ENCODE results near the gene BCL11B.

Gene BCL11B

GRCh38 chr14:99255621-99256482 is 16.1 kb downstream of the BCL11B start:
- in situ Hi-C loops (cut with HindIII; ENCODE audit: low sequenced_read_pairs): no loop called here
- TF ChIP-seq, protein P1, sequence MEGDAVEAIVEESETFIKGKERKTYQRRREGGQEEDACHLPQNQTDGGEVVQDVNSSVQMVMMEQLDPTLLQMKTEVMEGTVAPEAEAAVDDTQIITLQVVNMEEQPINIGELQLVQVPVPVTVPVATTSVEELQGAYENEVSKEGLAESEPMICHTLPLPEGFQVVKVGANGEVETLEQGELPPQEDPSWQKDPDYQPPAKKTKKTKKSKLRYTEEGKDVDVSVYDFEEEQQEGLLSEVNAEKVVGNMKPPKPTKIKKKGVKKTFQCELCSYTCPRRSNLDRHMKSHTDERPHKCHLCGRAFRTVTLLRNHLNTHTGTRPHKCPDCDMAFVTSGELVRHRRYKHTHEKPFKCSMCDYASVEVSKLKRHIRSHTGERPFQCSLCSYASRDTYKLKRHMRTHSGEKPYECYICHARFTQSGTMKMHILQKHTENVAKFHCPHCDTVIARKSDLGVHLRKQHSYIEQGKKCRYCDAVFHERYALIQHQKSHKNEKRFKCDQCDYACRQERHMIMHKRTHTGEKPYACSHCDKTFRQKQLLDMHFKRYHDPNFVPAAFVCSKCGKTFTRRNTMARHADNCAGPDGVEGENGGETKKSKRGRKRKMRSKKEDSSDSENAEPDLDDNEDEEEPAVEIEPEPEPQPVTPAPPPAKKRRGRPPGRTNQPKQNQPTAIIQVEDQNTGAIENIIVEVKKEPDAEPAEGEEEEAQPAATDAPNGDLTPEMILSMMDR (IDR thresholded peaks at IDR 0.05; ENCODE audit: low read depth, low read length): no peak
- no peak overlapping the region for H3K4me3 ChIP-seq (ENCODE audit: low read depth, low read length)
- no peak for DNase-seq (ENCODE audit: low read depth, low spot score)

DNA sequence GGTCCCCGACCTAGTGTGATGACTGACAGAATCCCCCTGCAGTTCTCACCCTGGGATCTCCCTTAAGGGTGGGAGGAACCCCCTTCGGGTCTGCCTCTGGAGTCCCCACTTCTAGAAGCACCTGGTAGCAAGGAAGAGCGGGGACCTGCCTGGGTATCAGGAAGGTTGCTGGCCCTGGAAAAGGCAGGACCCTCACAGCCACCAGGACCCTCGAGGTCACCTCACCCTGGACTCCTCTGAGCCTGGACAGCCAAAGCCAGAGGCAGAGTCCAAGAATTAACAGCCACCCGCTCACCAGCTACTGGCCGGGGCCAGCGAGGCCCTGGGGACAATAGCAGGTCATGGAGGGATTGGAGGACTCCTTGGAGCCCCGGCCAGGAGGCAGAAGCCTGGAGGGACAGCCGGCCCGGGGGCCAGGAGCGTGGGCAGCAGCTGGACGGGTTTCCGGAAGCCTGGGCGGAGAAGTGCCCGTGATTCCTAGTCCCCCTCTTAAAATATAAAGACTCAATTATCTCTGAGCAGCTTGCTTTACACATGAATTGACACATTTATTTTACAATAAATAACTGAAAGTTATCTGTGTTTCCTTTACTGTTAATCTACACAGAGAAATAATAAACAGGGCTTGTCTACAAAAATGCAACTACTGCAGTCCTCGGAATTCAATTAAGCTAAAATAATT is 17.5 kb downstream of the BCL11B start:
- in situ Hi-C loops (cut with HindIII; ENCODE audit: low sequenced_read_pairs): no loop called here
- TF ChIP-seq, protein P1 (IDR thresholded peaks at IDR 0.05; ENCODE audit: low read depth, low read length): no peak
- H3K4me3 ChIP-seq (ENCODE audit: low read depth, low read length): no peak overlapping the region
- no peak for DNase-seq (ENCODE audit: low read depth, low spot score)

GRCh38 chr14:99253890-99254289 is 18.1 kb downstream of the BCL11B start:
- TF ChIP-seq, protein P1 (IDR thresholded peaks at IDR 0.05; ENCODE audit: low read depth, low read length): no peak
- DNase-seq (ENCODE audit: low read depth, low spot score): no peak
- H3K4me3 ChIP-seq (ENCODE audit: low read depth, low read length): no peak overlapping the region
- in situ Hi-C loops (cut with HindIII; ENCODE audit: low sequenced_read_pairs): no loop called here

- in situ Hi-C loops (cut with HindIII; ENCODE audit: low sequenced_read_pairs): no loop called here
- TF ChIP-seq, protein P1 (IDR thresholded peaks at IDR 0.05; ENCODE audit: low read depth, low read length): no peak
- no peak for DNase-seq (ENCODE audit: low read depth, low spot score)
- no peak overlapping the region for H3K4me3 ChIP-seq (ENCODE audit: low read depth, low read length)
Measured at GRCh38 chr14:99252940-99253868, 18.8 kb downstream of the BCL11B start.

GRCh38 chr14:99252443-99252939 is 19.5 kb downstream of the BCL11B start:
- in situ Hi-C loops (cut with HindIII; ENCODE audit: low sequenced_read_pairs): no loop called here
- H3K4me3 ChIP-seq (ENCODE audit: low read depth, low read length): no peak overlapping the region
- no peak for DNase-seq (ENCODE audit: low read depth, low spot score)
- TF ChIP-seq, protein P1 (IDR thresholded peaks at IDR 0.05; ENCODE audit: low read depth, low read length): no peak

- in situ Hi-C loops (cut with HindIII; ENCODE audit: low sequenced_read_pairs): no loop called here
- no peak overlapping the region for H3K4me3 ChIP-seq (ENCODE audit: low read depth, low read length)
- DNase-seq (ENCODE audit: low read depth, low spot score): no peak
- TF ChIP-seq, protein P1 (IDR thresholded peaks at IDR 0.05; ENCODE audit: low read depth, low read length): no peak
Measured at GRCh38 chr14:99251721-99252120, 20.3 kb downstream of the BCL11B start.

Data from astrocyte of the spinal cord (primary cell).